GM19023 (cell line): ENCODE measurements around the gene PKN1.
"Not testable (repeated sequence)": the region's sequence is repeated elsewhere in the genome, so short reads cannot be mapped to it uniquely, and the experiment has no call there.

Source experiments
- ATAC-seq: cut with Tn5 transposase; IDR thresholded peaks from one replicate; pipeline ENCODE4 v1.9.1; 2021; ENCODE audit warnings: mild to moderate bottlenecking, moderate library complexity; ENCODE audit not compliant: unreplicated experiment

The PKN1 gene

DNA sequence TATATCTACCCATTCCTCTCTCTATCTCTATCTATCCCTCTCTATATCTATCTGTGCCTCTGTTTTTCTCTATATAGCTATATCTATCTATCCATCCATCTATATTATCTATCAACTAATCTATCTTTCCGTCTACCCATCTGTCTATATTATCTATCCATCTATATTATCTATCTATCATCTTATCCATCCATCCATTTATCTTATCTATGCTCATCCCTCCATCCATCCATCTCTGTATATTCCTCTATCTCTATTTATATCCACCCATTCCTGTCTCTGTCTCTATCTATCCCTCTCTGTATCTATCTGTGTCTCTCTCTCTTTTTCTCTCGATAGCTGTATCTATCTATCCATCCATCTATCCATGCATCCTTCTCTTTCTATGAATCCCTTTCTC, 27.8 kb downstream of the PKN1 start:
- ATAC-seq = no peak

DNA sequence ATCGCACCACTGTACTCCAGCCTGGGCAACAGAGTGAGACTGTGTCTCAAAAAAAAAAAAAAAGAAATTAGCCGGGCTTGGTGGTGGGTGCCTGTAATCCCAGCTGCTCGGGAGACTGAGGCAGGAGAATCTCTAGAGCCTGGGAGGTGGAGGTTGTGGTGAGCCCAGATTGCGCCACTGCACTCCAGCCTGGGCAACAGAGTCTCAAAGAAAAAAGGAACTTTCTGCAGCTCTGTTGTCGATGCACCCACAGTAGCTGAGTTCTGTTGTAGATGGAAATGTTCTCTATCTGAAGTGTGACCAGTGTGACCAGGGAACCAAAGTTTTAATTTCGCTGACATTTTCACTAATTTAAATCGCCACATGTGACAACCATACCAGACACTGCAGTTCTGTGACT, 29.3 kb downstream of the PKN1 start:
- ATAC-seq = not testable (repeated sequence)

DNA sequence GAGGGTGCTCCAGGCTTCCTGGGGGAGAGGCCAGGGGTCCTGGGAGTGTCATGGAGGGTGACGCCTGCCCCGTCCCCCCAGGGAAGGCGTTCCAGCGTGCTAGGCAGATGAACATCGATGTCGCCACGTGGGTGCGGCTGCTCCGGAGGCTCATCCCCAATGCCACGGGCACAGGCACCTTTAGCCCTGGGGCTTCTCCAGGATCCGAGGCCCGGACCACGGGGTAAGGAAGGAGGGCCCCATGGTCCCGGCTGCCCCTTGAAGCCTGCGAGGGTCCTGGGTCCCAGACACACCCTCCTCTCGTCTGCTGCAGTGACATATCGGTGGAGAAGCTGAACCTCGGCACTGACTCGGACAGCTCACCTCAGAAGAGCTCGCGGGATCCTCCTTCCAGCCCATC, 30.6 kb downstream of the PKN1 start:
- no peak for ATAC-seq

DNA sequence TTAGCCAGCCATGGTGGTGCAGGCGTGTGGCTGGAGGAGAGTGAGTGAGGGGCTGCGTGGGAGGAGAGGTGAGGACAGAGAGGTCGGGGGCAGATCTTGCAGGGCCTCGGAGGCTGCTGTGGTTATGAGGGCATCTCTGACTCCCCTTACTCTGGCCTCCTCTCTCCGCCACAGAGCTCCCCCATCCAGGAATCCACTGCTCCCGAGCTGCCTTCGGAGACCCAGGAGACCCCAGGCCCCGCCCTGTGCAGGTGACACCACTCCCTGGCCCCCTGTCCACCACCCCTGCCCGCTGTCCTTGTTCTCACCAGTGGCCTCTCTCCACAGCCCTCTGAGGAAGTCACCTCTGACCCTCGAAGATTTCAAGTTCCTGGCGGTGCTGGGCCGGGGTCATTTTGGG, 34.3 kb downstream of the PKN1 start:
- no peak for ATAC-seq

DNA sequence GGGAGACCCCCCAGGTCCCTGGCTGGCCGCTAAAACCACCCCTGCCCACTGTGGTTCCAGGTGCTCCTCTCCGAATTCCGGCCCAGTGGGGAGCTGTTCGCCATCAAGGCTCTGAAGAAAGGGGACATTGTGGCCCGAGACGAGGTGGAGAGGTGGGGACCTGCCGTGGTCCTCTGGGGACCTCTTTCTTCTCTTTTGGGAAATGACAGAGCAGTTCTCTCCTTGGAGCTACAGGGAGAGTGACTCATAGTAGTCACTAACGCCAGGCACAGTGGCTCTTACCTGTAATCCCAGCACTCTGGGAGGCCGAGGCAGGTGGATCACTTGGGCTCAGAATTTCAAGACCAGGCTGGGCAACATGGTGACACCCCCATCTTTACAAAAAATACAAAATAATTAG, 34.7 kb downstream of the PKN1 start:
- no peak for ATAC-seq

DNA sequence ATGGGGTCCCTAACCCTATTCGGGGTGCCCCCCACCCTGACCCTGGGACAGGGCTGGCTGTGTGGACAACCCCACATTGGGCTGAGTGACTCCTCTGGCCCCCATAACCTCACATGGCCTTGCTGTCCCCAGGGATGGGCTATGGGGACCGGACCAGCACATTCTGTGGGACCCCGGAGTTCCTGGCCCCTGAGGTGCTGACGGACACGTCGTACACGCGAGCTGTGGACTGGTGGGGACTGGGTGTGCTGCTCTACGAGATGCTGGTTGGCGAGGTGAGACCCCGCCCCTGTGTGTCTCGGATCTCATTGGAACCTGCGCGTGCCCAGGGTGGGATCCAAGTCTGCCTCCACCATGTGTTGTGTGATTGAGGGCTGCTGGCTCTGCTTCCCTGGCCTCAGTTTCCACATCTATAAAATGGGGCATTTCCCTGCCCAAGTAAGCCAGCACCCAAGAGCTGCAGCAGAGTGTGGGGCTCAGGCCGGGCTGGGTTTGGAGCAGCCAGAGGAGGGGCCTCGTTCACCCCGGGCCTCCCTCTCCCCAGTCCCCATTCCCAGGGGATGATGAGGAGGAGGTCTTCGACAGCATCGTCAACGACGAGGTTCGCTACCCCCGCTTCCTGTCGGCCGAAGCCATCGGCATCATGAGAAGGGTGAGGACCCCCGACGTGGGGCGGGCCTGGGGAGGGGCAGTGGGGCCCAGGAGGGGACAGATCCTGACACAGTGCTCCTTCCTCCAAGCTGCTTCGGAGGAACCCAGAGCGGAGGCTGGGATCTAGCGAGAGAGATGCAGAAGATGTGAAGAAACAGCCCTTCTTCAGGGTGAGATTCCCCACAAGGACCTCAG, 37.1 kb downstream of the PKN1 start:
- no peak for ATAC-seq

DNA sequence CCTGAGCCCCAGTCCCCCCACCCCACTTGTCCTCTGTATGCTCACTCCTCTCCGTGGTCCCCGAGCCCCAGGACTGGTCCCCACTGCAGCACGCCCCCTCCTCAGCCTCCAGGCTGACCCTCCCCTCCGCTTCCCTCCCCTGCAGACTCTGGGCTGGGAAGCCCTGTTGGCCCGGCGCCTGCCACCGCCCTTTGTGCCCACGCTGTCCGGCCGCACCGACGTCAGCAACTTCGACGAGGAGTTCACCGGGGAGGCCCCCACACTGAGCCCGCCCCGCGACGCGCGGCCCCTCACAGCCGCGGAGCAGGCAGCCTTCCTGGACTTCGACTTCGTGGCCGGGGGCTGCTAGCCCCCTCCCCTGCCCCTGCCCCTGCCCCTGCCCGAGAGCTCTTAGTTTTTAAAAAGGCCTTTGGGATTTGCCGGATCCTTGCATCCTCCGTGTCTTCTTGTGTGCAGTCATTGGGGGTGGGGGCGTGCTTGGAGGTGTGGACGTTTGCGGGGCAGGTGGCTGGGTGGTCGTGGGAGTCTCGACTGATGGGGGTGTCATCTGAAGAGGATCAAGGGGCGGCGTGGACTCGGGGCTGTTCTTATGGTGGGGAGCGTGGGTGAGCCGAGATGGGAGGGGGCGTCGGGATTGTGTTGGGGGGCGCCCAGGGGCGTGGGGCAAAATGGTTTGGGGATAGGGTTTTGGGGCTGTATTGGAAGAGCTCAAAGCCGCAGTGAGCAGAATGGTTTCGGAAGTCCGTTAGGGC, 38.5 kb downstream of the PKN1 start:
- no peak for ATAC-seq

DNA sequence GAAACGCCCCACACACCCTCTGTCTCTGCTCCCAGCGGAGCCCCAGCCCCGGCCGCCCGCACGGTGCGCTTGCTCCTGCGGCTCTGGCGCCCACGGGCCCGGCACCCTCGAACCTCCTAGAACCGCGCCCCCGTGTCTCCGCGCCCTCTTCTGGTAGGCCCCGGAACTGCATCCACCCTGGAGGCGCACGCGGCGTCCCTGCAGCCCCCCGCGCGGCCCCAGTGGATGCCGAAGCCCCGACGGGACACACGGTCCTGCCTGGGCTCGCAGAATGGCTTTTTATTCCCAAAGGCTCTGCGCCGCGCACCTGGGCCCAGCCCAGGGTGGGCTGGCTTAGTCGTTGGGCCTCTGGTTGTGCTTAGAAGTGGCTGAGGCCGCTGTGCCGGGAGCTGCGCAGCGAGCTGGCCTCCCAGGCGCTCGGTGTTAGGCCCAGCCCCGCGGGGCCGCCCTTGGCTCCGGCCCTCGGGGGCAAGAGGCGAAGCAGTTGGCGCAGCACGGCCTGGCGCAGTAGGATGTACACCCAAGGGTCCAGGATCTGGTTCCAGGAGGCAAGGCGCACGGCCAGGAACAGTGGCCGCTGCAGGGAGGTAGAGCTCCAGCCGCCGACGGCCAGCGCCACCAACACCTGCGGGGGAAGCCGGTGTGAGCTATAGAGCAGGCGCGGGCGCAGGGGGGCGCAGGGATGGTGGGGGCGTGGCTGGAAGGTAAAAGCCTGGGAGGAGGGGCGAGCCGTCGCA, 39.3 kb downstream of the PKN1 start:
- no peak for ATAC-seq

DNA sequence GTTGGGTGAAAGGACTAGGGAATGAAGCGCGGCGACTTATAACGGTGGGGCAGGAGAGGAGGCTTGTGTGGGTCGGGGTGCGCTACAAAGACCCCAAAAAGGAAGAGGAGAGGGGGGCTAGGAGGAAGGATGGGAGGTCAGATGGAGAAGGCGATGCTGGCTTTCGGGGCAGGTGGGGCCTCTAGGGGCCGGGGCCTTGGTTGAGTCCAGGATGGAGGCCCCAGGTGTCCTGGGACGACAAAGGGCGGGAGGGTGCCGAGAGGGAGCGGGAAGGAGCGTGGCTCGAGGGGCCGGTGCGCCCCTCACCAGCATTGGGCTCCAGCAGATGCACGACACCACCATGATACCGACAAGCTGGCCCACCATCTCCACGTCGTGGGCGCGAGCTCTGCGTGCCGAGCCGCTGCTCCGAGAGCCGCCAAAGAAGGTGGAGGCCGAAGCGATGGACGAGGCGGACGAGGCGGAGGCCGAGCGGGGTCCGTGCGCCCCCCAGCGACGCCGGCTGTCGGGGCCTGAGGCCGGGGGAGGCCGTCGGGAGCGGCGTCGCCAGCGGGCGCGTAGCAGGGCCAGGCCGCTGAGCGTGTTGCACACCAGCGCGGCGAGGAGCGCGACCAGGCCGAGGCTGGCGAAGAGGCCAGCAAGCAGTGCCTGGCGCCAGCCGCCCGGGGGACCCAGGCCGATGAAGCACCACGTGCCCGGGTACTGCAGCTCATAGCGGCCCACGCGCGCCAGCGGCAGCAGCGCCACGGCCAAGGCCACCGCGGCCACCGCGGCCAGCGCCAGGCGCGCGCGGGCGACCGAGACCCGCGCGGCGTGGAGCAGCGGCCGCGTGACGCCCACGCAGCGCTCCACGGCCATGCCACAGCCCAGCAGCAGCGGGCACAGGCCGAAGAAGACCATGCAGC, 40.2 kb downstream of the PKN1 start:
- ATAC-seq = no peak

DNA sequence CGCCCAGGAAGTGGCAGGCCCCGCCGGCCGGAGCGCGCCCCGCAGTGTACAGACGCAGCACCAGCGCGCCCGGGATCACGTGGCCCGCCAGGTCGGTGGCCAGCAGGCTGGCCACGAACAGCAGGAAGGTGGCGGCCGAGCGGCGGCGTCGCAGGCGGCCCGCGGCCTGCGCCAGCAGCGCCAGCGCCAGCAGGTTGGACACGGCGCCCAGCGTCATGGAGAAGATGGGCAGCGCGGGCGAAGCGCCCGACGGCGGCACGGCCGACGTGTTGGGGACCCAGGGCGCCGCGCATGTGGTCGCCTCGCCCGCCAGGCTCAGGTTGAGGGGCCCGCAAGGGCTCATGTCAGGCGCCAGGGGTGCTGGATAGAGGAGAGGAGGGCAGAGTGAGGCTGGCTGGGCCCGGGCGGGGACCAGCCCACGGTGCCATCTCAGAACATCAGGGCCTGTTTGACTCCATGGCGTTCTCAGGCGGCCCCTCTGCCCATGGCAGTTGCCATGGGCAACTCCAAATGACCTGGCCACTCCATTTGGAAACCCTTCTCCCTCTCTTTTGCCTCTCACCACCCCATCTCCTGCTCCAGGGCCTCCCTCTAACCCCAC, 41.0 kb downstream of the PKN1 start:
- ATAC-seq = no peak

DNA sequence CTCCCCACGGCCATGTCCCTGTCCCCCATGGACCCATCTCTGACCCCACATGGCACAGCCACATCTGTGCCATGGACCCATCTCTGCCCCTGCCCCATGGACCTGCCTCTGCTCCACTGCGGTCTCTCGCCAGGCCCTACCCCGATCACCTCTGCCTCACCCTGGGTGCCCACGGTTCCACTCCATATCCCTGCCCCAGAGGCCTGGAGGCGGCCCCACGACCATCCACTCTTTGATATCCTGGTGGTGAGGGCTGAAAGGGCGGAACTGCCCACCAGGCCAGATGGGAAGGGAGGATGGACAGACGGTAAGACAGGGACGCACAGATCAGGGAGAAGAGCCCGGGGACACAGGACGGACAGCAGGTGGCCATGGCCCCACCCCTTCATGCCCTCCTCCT, 41.7 kb downstream of the PKN1 start:
- no peak for ATAC-seq

DNA sequence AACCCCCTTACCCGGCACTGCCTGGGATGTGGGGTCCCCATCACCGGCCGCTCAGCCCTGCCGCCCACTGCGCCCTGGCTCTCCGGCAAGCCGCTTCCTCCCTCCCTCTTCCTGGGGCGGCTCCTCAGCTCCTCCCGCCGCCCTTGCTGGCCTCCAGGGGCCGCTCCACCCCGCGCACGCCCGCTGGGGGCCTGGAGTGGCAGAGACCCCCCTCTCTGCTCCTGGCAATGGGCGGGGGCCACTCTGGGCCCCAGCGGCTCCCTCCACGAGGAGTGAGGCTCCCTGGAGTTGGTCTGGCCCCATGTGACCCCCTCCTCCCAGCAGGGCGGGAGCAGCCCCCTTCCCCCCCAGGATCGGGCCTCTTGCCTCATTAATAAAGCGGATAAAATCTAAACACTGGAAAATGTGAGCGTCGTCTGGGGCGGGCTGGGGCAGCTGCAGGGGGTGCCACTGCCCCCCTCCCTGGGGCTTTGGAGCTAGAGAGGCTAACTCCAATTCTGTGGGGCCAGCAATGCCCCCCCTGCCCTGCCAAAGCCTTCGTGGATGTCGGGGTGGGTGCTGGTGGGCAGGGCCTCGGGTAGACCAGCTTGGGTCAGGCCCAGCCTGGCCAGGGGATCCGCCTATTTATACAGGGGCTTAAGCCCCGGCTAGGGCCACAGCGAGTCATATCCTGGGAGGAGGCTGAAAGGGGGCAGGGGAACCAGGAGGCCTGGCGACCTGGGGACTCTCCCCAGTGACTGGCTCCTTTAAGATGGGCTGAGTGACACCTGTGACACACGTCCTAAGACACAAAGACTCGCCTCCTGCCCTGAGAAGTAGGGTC, 42.4 kb downstream of the PKN1 start, which contains the start of gene PTGER1:
Gene PTGER1 (minus strand): TSS at position 104 of the 823 bp plus-strand sequence. CDS start 1,034 bp downstream, outside the sequence.
- no peak for ATAC-seq

DNA sequence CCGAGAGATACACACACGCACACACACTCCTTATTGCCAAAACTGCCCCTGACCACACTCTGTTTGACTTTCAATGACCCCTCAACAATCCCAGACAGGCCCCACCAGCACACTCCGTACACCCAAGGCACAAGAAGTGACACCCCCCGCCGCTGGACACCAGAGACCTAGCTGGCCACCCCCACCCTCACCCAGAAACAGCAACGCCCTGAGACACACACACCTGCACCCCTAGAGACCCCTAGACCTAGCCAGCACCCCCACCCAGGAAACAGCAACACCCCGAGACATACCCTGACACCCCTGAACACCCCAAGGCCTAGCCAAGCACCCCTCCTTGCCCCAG, 43.2 kb downstream of the PKN1 start:
- no peak for ATAC-seq

DNA sequence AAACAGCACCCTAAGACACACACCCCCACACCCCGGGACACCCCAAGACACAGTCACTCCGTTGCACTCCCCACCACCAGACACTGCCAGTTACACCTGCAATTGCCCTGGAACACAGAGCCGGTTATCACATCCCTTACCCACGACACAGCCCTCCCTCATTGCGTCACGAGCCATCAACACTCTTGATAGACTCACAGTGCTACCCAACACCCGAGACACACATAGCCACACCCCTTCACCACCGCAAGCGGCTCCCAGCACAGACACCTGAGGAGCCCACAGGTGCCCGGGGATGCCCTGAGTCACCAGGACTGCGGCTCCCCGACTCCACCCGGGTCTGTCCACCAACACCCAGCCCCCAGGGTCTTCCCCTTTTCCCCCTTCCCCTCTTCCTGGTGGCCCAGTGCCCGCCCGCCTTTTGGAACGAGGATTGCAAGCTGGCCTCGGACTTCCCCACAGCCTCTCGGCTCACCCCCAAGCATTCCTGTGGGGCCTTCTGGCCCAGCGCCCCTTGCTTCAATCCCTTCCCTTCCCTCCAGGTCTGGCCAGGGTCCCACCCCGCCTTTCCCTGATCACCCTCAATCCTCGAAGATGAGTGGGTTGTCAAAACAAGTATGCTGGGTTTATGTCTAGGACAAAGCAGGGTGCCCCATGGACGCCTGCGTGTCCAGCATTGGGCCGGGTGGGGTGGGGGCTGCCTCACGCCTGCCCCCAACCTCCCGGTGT, 43.7 kb downstream of the PKN1 start:
- ATAC-seq = no peak

DNA sequence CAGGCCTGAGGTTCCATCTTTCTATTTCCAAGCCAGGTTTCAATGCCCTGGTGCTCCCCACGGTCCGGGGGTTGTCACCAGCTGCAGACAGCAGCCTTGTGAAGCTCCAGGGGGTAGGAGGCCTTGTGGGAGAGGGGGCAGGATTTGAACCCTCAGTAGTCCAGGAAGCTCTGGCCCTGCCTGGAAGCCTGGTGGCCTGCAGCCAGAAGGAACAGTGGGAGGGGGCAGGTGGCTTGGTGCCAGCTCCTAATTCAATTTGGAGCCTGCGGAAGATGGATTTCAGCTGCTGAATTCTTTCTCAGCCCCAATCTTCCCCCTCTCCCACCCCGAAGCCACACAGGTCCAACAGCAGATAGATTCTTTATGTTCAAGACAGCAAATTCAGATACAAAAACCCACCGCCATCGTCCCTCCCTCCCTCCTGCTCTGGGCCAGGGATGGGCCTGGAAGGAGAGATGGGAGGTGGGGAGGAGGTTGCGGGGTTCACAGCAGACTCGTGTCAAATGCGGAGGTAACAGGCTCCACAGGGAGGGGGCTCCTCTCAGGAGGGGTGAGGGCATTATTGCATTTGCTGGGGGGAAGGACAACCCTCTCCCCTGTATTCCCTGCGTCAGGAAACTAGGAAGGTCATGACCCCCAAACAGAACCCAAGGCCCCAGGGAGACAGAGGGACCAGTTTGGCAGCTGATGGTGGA, 44.5 kb downstream of the PKN1 start:
- ATAC-seq = no peak

DNA sequence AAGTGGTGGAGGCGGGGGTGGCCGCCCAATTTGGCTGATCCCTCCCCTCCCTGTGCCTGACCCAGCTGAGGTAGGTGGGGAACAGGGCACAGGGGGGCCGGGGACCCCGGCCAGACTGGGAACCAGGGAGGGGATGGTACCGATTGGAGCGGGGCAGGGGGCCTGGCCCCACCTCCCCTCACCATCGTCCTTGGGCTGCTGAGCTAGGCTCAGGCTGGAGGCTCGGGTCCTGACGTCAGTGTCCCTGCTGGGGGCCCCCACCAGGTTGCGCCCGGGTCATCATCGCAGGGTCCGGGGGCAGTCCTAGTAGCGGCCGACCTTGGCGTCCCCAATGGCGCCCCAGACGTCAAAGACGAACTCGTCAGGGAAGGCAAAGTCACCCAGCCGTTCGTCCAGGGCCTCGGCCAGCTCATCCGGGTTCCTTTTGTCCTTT, 45.0 kb downstream of the PKN1 start:
- no peak for ATAC-seq

DNA sequence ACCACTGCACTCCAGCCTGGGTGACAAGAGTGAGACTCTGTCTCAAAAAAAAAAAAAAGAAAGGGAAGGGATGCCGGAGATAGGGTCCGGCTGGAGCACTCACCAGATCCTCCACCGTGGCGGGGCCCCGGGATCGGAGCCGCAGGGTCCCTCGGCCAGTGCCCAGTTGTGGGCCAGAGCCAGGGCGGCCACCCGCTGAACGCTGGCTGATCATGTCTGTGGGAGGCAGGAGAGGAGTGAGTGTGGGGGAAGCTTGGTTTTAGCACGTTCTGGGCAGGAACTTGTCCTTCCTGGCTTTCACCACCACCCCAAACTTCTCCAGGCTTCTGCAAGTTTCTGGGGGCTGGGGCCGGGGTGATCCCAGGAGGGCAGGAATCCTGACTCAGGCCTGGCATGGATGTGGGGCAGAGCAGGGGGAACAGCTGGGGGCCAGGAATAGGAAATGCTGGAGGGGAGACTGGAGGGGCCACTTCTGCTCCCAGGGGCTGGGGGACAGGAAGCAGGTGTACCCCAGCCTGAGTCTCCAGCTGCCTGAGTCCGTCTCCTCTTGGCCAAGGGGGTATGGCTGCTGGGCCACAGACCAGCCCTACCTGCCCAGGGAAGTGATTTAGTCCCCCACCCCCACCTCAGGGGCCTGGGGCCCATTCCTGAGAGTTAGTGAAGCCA, 46.3 kb downstream of the PKN1 start:
- no peak for ATAC-seq
